ENCODE data around the gene PROM1.

The PROM1 gene

DNA sequence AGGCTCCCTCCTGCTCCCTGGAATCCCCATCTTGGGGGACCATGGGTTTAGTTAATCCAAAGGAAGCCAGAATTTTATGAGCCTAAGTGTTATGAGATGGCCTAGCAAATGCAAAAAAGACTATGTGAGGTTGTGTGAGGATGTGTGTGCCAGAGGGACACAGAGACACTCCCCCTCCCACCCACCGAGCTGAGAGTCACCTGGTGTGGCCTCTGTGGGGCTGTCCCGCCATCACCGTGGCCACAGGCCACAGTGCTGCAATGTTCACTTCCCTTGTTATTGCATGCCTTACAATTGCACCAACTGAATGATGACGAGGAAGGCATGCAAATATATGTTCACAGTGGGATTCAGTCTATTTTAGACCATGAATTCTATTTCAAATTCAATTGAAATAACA lies 120.2 kb downstream of the PROM1 start:
- H3K4me3 ChIP-seq (ENCODE audit: low read depth, low read length) = no peak overlapping the region
- no peak for DNase-seq (ENCODE audit: low read depth)
- TF ChIP-seq, protein P1, sequence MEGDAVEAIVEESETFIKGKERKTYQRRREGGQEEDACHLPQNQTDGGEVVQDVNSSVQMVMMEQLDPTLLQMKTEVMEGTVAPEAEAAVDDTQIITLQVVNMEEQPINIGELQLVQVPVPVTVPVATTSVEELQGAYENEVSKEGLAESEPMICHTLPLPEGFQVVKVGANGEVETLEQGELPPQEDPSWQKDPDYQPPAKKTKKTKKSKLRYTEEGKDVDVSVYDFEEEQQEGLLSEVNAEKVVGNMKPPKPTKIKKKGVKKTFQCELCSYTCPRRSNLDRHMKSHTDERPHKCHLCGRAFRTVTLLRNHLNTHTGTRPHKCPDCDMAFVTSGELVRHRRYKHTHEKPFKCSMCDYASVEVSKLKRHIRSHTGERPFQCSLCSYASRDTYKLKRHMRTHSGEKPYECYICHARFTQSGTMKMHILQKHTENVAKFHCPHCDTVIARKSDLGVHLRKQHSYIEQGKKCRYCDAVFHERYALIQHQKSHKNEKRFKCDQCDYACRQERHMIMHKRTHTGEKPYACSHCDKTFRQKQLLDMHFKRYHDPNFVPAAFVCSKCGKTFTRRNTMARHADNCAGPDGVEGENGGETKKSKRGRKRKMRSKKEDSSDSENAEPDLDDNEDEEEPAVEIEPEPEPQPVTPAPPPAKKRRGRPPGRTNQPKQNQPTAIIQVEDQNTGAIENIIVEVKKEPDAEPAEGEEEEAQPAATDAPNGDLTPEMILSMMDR (conservative IDR thresholded peaks at IDR 0.05; ENCODE audit: low read depth, low read length) = no peak

DNA sequence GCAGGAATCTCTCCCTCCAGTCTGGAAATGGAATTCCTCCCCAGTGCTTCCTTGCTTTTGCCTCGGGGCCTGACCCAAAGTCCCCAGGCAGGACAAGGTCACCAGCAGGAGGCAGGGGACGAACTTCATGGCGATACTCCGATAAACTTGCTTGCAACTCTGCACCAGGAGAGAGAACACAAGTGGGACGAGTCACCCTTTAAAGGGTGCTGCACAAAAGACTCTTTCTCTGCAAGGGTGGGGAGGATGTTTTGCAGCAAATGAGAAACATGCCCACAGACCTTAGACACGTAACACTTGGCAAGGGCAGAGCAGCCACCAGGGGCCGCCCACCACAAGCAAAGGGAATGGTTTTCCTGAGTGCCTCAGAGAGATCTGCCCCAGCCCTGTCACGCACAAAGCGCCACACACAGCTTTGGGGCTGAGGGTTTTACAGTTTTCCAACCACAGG lies 120.8 kb downstream of the PROM1 start, which contains the start of gene FGFBP2:
Gene FGFBP2, minus strand, starts transcription at position 175 of the 451 bp plus-strand sequence. Its CDS starts 46 bp downstream, at position 129.
- TF ChIP-seq, protein P1 (conservative IDR thresholded peaks at IDR 0.05; ENCODE audit: low read depth, low read length) = peak; percentile 82
- DNase-seq (ENCODE audit: low read depth) = peak; percentile 74
- no peak within 1 kb of the TSS for H3K4me3 ChIP-seq (ENCODE audit: low read depth, low read length)

DNA sequence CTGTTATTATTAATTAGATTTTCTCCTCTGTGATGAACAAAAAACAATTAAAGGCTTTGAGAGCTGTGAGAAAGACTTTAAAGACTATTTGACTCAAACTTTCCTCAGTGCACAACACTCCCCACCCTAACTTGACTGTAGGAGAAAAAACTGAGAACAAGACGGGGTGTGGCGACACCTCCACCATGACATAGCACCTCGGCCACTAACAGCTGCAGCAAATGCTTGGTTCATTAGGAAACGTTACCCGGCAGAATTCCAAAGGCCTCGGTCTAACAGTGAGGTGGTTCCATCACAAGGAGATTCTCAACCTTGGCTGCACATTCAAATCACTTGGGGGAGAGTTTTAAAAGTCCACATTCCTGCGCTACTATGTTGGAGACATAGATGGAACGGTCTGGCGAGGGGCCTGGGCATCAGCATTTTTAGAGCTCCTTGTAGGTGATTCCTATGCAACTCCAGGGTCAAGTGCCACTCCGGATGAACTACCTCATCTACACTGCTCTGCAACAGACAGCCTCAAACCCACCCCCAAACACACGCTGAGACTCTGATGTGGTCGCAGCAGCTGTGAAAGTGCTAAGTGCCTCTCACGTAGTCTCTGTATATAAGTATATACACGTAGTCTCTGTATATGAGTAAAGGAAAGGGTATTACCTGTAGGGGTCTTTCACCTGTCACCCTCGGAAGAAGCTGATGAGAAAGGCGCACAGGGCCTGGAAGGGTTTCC lies 121.9 kb downstream of the PROM1 start:
- H3K4me3 ChIP-seq (ENCODE audit: low read depth, low read length) = no peak overlapping the region
- TF ChIP-seq, protein P1 (conservative IDR thresholded peaks at IDR 0.05; ENCODE audit: low read depth, low read length) = no peak
- DNase-seq (ENCODE audit: low read depth) = no peak

DNA sequence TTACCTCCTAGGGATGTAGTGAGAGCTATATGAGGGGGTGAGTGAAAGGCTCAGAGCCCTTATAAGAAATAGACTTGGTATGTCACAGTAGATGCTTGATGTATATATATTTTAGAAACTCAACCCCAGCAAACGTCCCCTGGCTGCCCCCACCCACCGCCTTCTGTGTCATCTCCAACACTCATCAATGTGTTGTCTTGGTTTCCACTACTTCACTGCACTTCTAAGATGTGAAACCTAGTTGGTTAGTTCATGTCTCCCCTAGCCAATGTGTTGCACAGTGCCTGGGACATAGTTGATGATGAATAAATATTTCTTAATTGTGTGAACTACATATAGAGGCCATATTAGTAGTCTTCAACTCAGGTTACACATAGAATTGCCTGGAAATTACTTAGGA lies 125.3 kb downstream of the PROM1 start:
- H3K4me3 ChIP-seq (ENCODE audit: low read depth, low read length) = no peak overlapping the region
- no peak for DNase-seq (ENCODE audit: low read depth)
- TF ChIP-seq, protein P1 (conservative IDR thresholded peaks at IDR 0.05; ENCODE audit: low read depth, low read length) = no peak

DNA sequence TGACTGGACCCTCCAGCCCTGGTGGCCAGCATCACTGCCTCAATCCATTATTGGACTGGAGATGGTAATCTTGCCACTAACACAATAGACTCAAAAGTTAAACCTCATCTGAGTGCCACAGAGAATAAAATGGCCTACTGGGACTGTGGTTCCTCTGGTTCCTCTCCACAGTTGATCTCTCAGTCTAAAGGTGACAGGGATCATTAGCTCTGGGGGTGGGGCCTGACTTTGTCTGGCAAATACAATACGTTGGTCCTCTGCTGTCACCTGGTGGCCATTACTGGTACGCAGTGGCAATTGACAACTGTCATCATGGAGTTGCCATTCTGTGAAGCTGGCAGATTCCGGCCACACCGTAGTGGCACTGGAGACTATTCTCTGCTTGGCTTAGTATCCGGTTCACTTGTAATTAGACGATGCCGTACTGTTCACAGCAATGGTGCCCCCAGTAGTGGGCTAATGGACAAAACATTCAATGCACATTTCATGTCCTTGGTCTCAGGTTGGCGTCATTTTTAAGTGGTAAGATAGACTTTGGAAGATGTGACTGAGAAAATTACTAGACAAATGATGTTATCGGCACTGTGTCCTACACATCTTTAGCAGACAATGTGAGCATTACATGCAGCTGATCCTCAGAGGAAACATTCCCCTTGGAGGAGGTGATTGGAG lies 127.5 kb downstream of the PROM1 start:
- peak; percentile 70 for DNase-seq (ENCODE audit: low read depth)
- H3K4me3 ChIP-seq (ENCODE audit: low read depth, low read length) = no peak overlapping the region
- TF ChIP-seq, protein P1 (conservative IDR thresholded peaks at IDR 0.05; ENCODE audit: low read depth, low read length) = peak; percentile 99

DNA sequence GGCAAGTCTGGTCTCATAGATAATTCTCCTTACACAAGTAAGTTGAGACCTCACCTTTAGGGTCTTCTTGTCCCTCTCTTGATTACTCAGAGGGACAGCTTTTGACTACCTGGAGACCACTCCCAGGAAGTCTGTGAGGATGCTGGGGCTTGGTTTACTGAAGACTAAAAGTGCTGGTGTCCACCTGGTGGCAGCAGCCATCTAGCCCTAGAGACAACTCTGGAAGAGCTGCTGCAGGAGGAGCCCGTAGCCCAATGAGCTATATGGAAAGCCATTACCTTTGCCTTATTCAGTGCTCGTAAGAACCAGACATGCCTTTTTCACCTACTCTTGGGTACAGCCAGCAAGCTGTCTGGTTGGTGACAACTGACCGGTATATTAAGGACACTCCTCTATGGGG lies 128.2 kb downstream of the PROM1 start:
- H3K4me3 ChIP-seq (ENCODE audit: low read depth, low read length) = no peak overlapping the region
- TF ChIP-seq, protein P1 (conservative IDR thresholded peaks at IDR 0.05; ENCODE audit: low read depth, low read length) = peak; percentile 74
- DNase-seq (ENCODE audit: low read depth) = peak; percentile 54

Data from choroid plexus epithelial cell (primary cell).